Smooth muscle cell of trachea (primary cell): ENCODE data around the gene TEKT2. TPM values are rescaled to one million over a fixed set of nuclear protein-coding genes. Genes with fewer than 3 reads are reported as not detected.

Source experiments
- total RNA-seq: library from RNA; depleted of rRNA; stranded (reverse); fragments of >200 nt; gene quantifications from 2 replicates; pipeline ENCODE4 v1.2.1, GENCODE V29; 2014

TEKT2 gene, protein sequence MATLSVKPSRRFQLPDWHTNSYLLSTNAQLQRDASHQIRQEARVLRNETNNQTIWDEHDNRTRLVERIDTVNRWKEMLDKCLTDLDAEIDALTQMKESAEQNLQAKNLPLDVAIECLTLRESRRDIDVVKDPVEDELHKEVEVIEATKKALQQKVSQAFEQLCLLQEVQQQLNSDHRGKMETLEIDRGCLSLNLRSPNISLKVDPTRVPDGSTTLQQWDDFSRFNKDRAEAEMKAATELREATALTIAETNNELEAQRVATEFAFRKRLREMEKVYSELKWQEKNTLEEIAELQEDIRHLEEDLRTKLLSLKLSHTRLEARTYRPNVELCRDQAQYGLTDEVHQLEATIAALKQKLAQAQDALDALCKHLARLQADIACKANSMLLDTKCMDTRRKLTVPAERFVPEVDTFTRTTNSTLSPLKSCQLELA
- total RNA-seq: 0.15 and 0.33 TPM in 2 replicates

DNA sequence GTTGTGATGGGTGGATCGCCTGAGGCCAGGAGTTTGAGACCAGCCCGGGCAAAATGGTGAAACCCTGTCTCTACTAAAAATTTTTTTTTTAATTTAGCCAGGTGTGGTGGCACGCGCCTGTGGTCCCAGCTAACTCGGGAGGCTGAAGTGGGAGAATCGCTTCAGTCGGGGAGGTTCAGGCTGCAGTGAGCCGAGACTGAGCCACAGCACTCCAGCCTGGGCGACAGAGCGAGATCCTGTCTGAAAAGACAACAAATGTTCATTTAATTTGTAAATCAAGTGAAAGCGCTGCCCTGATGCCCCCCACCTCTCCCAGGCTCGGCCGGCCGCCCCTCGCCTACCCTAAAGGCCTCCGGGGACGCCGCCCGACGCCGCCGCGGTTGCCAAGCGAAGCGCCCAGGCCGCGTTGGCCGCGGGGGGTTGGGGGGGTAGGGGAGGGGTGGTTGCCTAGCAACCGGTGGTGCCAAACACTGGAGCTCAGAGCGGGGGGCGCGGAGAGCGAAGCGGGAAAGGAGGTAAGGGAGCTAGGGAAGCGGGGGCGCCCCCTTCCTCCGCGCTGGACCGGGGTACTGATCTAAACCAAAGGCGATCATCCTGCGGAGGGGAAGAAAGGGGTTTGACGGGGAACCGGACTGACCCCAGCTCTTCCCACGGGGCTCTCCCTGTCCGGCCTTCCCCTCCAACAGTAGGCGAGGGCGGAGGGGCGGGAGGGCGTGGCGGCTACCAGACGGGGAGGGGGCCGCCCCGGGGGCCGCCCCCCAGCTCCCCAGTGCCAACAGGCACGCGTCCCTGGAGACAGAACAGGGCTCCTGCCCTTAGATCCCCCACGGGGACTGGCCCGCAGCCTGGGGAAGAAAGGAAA, at the start of gene TEKT2:
Gene TEKT2 (plus strand): TSS at position 460 of the 862 bp plus-strand sequence. CDS start 828 bp downstream, outside the sequence.

DNA sequence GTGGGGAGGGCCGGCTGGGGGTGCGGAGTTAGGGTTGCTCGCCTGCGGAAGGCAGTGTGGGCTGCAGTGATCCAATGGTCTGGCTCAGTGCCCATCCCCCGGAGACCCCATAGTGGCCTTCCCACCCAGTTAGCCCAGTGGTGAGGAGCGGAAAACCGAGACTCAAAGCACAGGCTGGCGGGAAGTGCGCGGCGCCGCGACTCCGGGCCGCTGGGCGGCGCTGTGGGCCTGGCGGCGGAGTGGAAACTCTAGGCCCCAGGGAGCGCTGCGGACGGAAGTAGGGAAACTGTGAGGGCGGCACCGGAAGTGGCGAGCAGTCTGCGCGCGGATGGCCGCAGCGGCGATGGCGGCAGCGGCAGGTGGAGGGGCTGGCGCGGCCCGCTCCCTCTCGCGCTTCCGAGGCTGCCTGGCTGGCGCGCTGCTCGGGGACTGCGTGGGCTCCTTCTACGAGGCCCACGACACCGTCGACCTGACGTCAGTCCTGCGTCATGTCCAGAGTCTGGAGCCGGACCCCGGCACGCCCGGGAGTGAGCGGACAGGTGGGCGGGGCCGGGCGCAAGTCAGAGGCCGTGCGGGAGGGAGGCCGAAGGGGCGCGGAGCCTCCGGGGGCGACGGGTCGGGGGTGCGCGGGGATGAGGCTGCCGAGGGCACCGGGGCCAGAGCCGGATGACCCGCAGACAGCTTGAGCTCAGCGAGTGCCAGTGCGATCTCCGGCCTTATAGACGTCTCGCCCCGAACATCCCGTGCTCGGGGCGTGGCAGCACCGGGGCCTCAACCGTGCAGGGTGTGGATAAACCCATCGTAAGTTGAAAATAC, 4.9 kb downstream of the TEKT2 start, which contains the start of gene ADPRS:
Gene ADPRS (plus strand): TSS at position 316 of the 816 bp plus-strand sequence. CDS start 13 bp downstream, at position 329.

DNA sequence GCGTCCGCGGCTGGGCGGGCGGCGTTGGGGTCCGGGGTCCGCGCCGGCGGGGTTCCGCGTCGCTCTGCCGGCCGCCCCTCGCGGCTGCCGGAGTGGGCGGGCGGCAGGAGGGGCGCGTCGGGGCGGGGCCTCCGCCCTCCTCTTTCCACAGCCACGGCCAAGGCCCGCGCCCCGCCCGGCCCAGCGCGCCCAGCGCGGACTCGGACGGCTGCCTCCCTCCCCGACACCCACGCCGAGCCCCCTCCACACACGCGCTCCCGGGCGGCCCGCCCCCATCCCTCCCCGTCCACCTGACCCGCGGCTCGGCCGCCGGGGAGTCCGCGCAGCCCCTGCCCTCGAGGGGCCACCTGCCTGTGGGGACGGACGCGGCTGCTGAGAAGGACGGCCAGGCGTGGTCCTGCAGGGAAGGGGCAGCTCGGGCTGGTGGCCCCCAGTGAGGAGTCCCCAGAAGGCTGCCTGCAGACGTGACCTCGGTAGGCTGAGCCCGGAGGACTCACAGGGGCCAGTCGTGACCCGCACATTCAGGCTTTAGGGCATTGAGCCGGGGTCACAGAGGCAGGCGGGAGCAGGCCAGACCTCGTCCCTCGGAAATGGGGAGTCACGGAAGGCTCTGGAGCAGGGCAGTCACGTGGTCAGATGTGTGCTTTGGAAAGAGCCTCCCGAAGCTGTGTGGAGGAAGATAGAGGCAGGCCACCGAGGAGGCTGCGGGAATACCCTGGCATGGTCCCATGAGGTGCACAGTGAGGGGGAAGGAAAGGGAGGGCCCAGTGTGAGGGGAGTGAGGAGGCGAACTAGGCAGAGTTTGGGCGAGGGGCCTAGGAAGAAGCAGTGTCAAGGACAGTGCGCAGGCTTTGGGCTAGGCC, 41.5 kb downstream of the TEKT2 start, which contains the start of gene COL8A2:
Gene COL8A2 (minus strand): TSS at position 94 of the 863 bp plus-strand sequence. CDS start 24,980 bp downstream, outside the sequence.

Other genes with a start within 250 kb of the TEKT2 start
- 14.6 and 16.1 TPM in 2 replicates for gene AGO1, start 200.9 kb upstream of the TEKT2 start, total RNA-seq
- 17.7 and 17.9 TPM in 2 replicates for gene AGO3, start 153.0 kb upstream of the TEKT2 start, total RNA-seq
- 26.5 and 27.6 TPM in 2 replicates for gene ADPRS, start 4.8 kb downstream of the TEKT2 start, total RNA-seq
- 10.8 and 24.3 TPM in 2 replicates for gene COL8A2, start 41.1 kb downstream of the TEKT2 start, total RNA-seq
- gene TRAPPC3, start 65.4 kb downstream of the TEKT2 start, total RNA-seq: 85.0 and 113 TPM in 2 replicates
- gene MAP7D1, start 72.1 kb downstream of the TEKT2 start, total RNA-seq: 96.4 and 124 TPM in 2 replicates
- gene THRAP3, start 140.3 kb downstream of the TEKT2 start, total RNA-seq: 114 and 128 TPM in 2 replicates
- gene SH3D21, start 222.3 kb downstream of the TEKT2 start, total RNA-seq: 4.7 and 8.1 TPM in 2 replicates
- 225 and 335 TPM in 2 replicates for gene EVA1B, start 239.6 kb downstream of the TEKT2 start, total RNA-seq